GM12873 (cell line): ENCODE data around the gene SMAP2.

Experiments used
- TF ChIP-seq, protein P1 (sequence below): IDR thresholded peaks from 2 replicates; pipeline ENCODE4 v1.5.1; 2012; ENCODE audit warnings: low read depth, mild to moderate bottlenecking, moderate library complexity, low read length, control low read depth; ENCODE audit not compliant: insufficient read depth; ENCODE audit errors: missing control alignments

SMAP2 gene

DNA sequence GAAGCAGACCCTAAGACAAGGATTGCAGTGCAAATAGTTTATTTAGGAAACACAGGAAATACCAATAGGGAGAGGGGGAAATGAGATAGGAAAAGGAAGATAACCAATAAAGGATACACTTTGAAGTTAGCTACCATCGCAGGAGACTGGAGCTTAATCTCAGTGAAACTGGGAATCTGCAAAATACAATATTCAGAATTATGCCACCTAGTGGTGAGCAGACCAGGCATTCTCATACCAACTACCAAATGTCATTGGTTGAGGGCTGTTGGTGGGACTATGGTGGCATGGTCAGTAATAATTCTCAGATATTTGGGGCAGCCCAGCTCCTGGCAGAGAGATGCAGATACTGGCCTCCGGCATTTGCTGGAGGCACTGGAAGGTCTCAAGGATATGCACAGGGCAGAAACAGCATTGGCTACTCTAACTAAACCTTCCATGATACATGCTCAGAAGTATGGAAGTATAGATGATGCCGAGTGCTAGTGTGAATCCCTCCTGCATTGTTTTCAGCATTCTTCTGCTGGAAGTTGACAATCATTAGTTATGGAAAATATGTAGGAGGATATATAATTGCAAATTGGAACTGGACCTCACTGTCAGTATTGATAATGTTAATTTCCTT, 65.0 kb downstream of the SMAP2 start:
- TF ChIP-seq, protein P1, sequence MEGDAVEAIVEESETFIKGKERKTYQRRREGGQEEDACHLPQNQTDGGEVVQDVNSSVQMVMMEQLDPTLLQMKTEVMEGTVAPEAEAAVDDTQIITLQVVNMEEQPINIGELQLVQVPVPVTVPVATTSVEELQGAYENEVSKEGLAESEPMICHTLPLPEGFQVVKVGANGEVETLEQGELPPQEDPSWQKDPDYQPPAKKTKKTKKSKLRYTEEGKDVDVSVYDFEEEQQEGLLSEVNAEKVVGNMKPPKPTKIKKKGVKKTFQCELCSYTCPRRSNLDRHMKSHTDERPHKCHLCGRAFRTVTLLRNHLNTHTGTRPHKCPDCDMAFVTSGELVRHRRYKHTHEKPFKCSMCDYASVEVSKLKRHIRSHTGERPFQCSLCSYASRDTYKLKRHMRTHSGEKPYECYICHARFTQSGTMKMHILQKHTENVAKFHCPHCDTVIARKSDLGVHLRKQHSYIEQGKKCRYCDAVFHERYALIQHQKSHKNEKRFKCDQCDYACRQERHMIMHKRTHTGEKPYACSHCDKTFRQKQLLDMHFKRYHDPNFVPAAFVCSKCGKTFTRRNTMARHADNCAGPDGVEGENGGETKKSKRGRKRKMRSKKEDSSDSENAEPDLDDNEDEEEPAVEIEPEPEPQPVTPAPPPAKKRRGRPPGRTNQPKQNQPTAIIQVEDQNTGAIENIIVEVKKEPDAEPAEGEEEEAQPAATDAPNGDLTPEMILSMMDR = peak; percentile 71

DNA sequence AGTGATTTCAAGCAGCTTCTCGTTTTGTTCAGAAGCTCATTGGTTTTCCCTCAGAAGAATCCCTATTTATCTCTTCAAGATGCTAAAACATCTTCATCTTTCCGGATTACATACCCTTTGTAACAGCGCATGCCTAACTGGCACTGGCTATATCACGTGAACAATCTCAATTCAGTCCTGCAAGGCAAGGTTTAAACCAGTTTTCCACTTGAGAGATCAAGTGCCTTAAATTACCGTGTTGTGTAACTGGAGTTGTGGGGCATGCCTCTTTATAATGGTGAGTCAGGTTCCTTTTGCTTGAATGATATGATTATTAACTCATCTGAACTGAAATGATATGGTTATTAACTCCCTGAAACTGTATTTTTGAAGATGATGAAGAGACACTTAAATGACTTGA, 65.7 kb downstream of the SMAP2 start:
- TF ChIP-seq, protein P1 = no peak

DNA sequence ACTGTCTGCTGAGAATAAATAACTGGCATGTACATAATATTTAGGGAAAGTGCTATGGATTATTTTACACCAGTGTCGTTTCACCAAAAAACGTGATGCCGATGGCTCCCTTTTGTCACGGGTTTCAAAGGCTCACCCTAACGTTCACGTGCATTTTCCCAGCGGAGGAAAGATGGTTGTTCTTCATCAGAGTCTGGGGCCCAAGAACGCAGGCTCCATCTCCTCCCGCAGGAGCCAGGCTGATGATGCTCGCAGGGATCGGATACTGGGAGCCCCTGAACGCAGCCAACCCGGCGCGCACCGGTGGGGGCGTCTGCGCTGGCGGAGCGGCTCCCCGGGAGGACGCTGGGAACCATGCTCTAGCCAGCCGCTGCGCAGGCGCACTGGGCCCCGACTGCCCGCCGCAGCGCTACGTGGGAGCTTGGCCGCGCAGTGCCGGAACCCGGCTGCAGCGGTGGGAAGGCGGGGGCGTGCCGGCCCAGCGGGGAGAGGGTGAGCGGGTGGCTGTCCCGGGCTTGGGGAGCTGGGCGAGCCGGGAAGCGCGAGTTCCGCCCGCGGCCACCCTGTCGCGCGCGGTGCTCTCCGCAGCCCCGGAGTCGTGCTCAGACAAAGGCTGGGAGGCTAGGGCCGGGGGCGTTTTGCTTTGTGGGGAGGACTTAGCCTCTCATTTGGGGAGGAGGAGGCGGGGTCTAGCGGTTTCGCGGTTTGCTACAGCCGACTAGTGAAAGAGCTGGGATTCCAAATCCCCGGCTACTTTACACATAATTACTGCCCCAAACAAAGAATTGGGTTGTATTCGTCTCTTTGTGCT, 76.4 kb downstream of the SMAP2 start, which contains the start of gene ZFP69B:
ZFP69B (plus strand) TSS at position 793 of the 811 bp plus-strand sequence. CDS start 486 bp downstream, outside the sequence.
- TF ChIP-seq, protein P1 = peak; percentile 13

DNA sequence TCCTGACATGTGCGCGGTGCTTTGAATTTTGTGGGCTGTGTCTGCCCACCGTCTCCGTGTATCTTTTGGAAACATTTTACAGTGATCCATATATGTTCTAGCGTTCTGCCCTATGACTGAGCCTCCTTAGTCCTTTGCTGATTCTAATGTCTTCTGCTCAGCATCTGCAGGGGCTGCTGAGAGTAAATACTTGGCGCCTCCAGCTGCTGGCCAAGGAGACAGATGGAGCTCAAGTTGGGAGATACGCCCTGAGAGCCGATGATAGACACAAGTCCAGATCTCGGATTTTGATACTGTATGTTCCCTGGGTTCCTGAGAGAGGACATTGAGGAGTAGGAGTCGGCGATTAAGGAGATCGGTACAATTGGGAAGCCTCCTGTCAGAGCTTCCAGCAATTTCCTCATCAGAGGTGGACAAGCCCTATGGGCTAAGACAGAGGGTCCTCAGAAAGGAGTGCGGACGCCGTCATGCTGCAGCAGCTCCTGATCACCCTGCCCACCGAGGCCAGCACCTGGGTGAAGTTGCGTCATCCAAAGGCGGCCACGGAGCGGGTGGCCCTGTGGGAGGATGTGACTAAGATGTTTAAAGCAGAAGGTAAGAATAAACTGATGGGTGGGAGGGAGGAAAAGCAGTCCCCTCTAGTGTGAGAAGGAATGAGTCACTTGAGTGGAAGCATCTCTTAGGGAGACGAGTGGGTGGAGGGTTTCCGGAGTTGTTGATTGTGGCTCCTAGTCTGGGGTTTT, 77.1 kb downstream of the SMAP2 start:
- TF ChIP-seq, protein P1 = no peak

DNA sequence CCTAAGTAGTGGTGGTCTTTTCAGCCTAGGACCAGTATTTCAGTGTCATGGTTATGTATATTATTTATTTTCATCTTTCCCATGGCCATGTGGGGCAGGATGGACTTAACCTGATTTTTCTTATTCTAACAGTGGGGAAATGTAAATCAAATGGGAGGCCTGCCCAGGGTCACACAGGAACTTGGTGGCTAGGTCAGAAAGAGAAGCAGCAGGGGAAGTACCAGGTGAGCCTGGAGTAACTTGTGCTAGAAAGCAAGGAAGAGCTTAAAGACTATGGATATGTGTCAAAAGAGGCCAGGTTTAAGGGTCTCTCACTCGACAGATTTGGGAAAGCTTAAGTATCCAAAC, 77.7 kb downstream of the SMAP2 start:
- TF ChIP-seq, protein P1 = no peak

DNA sequence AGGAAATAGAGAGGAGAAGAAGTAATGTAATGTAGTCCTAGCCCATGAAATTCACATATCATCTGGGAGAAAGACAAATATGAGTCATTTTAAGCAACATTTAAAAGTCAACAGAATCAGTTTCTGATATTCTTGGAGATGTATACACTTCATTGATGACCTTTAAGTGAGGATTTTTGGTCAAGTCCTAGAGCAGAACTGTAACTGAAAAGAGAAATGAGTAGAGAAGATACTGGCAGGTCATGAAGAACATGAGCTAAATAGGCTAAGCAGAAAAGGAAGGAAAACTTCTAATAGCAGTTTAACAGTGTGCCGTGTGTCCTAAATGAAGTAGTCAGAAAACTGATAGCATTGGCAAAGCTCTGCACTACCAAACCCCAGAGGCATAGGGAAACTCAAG, 81.3 kb downstream of the SMAP2 start:
- TF ChIP-seq, protein P1 = no peak
